Colonic mucosa (tissue), 4 donors: ENCODE measurements around the gene ZNF503. TPM values are rescaled to one million over a fixed set of nuclear protein-coding genes. Genes with fewer than 3 reads are reported as not detected.
A peak's percentile ranks its signal among the peaks of the same experiment; 100 is the strongest.

Experiments used
- DNase-seq: peaks from one replicate; pipeline ENCODE4 v3.0.0-alpha.2; 2020
- H3K27ac ChIP-seq: fragments of 200-600 bp; one replicate; pipeline ENCODE4 v1.8.0; 2021
- H3K27me3 ChIP-seq: fragments of 200-600 bp; one replicate; pipeline ENCODE4 v1.8.0; 2021
- H3K36me3 ChIP-seq: fragments of 200-600 bp; one replicate; pipeline ENCODE4 v1.8.0; 2021
- H3K4me1 ChIP-seq: fragments of 200-600 bp; one replicate; pipeline ENCODE4 v1.8.0; 2021; ENCODE audit warnings: mild to moderate bottlenecking
- H3K4me3 ChIP-seq: fragments of 200-600 bp; one replicate; pipeline ENCODE4 v1.8.0; 2021
- H3K9ac ChIP-seq, 2 donors: one replicate each; pipeline ENCODE4 v1.7.0; 2013; ENCODE audit warnings: control low read depth in 2 of 2, low read depth in 2 of 2, low read length in 2 of 2
- H3K9me3 ChIP-seq: fragments of 200-600 bp; one replicate; pipeline ENCODE4 v1.8.0; 2021
- CTCF ChIP-seq: fragments of 200-600 bp; IDR thresholded peaks from one replicate; pipeline ENCODE4 v1.8.0; 2022; ENCODE audit warnings: antibody characterized with exemption, mild to moderate bottlenecking
- intact Hi-C: fragments of 100-400 bp; cut with DNase I; formaldehyde crosslinking; loops from one replicate; pipeline ENCODE4 v1.14.1; 2022
- total RNA-seq, 2 donors: library from RNA; stranded (reverse); fragmentation: NEBNext Ultra II Directional in 1 of 2; extraction: Animal tissue kit (Norgen Biotek cat#: 25700) in 1 of 2; gene quantifications; one replicate each; pipeline ENCODE4 v1.2.1, GENCODE V29; 2021
- donor health status: healthy.
- donor health status: DM: no; HTN: no; CAD: no.
- donor health status: DM: no; HTN: no; CAD: no.

ZNF503 gene
- total RNA-seq, result 1 to 10 TPM; 3.6 to 8.0 TPM

GRCh38 chr10:75401569-75402485 lies at the start of gene ZNF503:
Gene ZNF503, minus strand, starts transcription at chr10:75401764. Its CDS starts 345 bp downstream, at chr10:75401419.
- H3K36me3 ChIP-seq, result no peaks in the 10 kb centered on the region
- peak within 1 kb of the TSS; percentile 60 for H3K4me3 ChIP-seq
- H3K27me3 ChIP-seq, result peaks cover 15% of the 10 kb centered on the region
- intact Hi-C loops, result loop anchor here (5.0 to 10.0 kb wide), 4 partner anchors 245 to 685 kb away; no protein-coding TSS in a partner anchor
- peak; percentile 95 for DNase-seq
- peaks cover 5% of the 10 kb centered on the region for H3K4me1 ChIP-seq
- H3K9me3 ChIP-seq, result no peaks in the 10 kb centered on the region
- H3K27ac ChIP-seq, result peak within 1 kb of the TSS; percentile 90
- peak within 1 kb of the TSS; percentile 87 for H3K9ac ChIP-seq
- no peak for TF ChIP-seq CTCF

- intact Hi-C loops, result no loop called here
- no peak overlapping the region for H3K4me3 ChIP-seq
- DNase-seq, result no peak
- no peak overlapping the region for H3K27ac ChIP-seq
- no peaks in the 10 kb centered on the region for H3K9me3 ChIP-seq
- no peak overlapping the region for H3K9ac ChIP-seq
- H3K27me3 ChIP-seq, result no peaks in the 10 kb centered on the region
- H3K4me1 ChIP-seq, result no peaks in the 10 kb centered on the region
- TF ChIP-seq CTCF, result no peak
- H3K36me3 ChIP-seq, result no peaks in the 10 kb centered on the region
Measured at GRCh38 chr10:75450644-75451640, 49.4 kb upstream of the ZNF503 start.

- Histone ChIP-seq H3K4me3 (no peak overlapping the region), H3K36me3 (no peaks in the 10 kb centered on the region), H3K9me3 (no peaks in the 10 kb centered on the region), H3K27me3 (no peaks in the 10 kb centered on the region), H3K27ac (no peak overlapping the region), H3K4me1 (no peaks in the 10 kb centered on the region), H3K9ac (no peak overlapping the region)
- DNase-seq, result no peak
- intact Hi-C loops, result no loop called here
- no peak for TF ChIP-seq CTCF
Measured at GRCh38 chr10:75450075-75450445, 48.5 kb upstream of the ZNF503 start.

- no peak overlapping the region for H3K9ac ChIP-seq
- peak; percentile 29 for DNase-seq
- no peak overlapping the region for H3K4me3 ChIP-seq
- no peaks in the 10 kb centered on the region for H3K27me3 ChIP-seq
- no peaks in the 10 kb centered on the region for H3K36me3 ChIP-seq
- H3K9me3 ChIP-seq, result no peaks in the 10 kb centered on the region
- intact Hi-C loops, result no loop called here
- H3K27ac ChIP-seq, result no peak overlapping the region
- H3K4me1 ChIP-seq, result no peaks in the 10 kb centered on the region
- TF ChIP-seq CTCF, result no peak
Measured at GRCh38 chr10:75449382-75450074, 48.0 kb upstream of the ZNF503 start.

- no peaks in the 10 kb centered on the region for H3K27me3 ChIP-seq
- no peak for DNase-seq
- H3K4me1 ChIP-seq, result no peaks in the 10 kb centered on the region
- no peaks in the 10 kb centered on the region for H3K9me3 ChIP-seq
- intact Hi-C loops, result no loop called here
- no peaks in the 10 kb centered on the region for H3K36me3 ChIP-seq
- no peak overlapping the region for H3K4me3 ChIP-seq
- H3K27ac ChIP-seq, result no peak overlapping the region
- H3K9ac ChIP-seq, result no peak overlapping the region
- no peak for TF ChIP-seq CTCF
Measured at GRCh38 chr10:75448166-75448565, 46.6 kb upstream of the ZNF503 start.
